H1 (cell line): ENCODE measurements around the gene AP5S1. TPM values are rescaled to one million over a fixed set of nuclear protein-coding genes. Genes with fewer than 3 reads are reported as not detected.

Experiments
- polyA plus RNA-seq, 7 experiments: library from polyadenylated mRNA; depleted of rRNA in 3 of 7; stranded (reverse) in 5 of 7; unstranded in 2 of 7; fragments of >200 nt in 5 of 7; fragments of 200-250 nt in 2 of 7; gene quantifications; 1 replicate in 5 of 7; 2 replicates in 1 of 7; 4 replicates in 1 of 7; pipeline versions ENCODE4 v1.2.1 to v1.2.3, GENCODE V29; 2011 to 2013; ENCODE audit warnings: missing spikeins in 2 of 7, mixed read lengths in 2 of 7
- total RNA-seq: library from RNA; stranded (reverse); fragmentation: NEBNext Ultra II Directional; extraction: Animal tissue kit (Norgen Biotek cat#: 25700); gene quantifications from 2 replicates; pipeline ENCODE4 v1.2.1, GENCODE V29; 2021

The AP5S1 gene
- total and polyA plus RNA-seq, 2 of the 8 experiments (the other 6 are each of a cell fraction or from before 2014, with no cell fraction given), result 3.3 to 3.7 TPM

Other genes starting within 250 kb of the AP5S1 start
- not detected in 2 replicates for gene GFRA4, start 157.1 kb upstream of the AP5S1 start, total RNA-seq
- 0.05 TPM in 1 of 2 replicates, not detected in the other for gene GFRA4, start 157.1 kb upstream of the AP5S1 start, polyA plus RNA-seq (2011; rRNA removed)
- gene ADAM33, start 138.5 kb upstream of the AP5S1 start, total RNA-seq, result 5.7 and 6.0 TPM in 2 replicates
- gene ADAM33, start 138.5 kb upstream of the AP5S1 start, polyA plus RNA-seq (2011; rRNA removed), result 4.2 and 7.0 TPM in 2 replicates
- gene SIGLEC1, start 107.9 kb upstream of the AP5S1 start, total RNA-seq, result not detected in 2 replicates
- 0.02 TPM in 2 replicates for gene SIGLEC1, start 107.9 kb upstream of the AP5S1 start, polyA plus RNA-seq (2011; rRNA removed)
- gene HSPA12B, start 87.9 kb upstream of the AP5S1 start, total RNA-seq, result 4.3 and 4.9 TPM in 2 replicates
- 2.2 and 3.5 TPM in 2 replicates for gene HSPA12B, start 87.9 kb upstream of the AP5S1 start, polyA plus RNA-seq (2011; rRNA removed)
- gene ADISSP, start 52.8 kb upstream of the AP5S1 start, total RNA-seq, result 111 and 117 TPM in 2 replicates
- gene ADISSP, start 52.8 kb upstream of the AP5S1 start, polyA plus RNA-seq (2011; rRNA removed), result 141 and 202 TPM in 2 replicates
- 0.65 and 0.71 TPM in 2 replicates for gene SPEF1, start 39.1 kb upstream of the AP5S1 start, total RNA-seq
- 0.50 and 0.51 TPM in 2 replicates for gene SPEF1, start 39.1 kb upstream of the AP5S1 start, polyA plus RNA-seq (2011; rRNA removed)
- 51.6 and 52.8 TPM in 2 replicates for gene CENPB, start 33.8 kb upstream of the AP5S1 start, total RNA-seq
- gene CENPB, start 33.8 kb upstream of the AP5S1 start, polyA plus RNA-seq (2011; rRNA removed), result 17.7 and 25.2 TPM in 2 replicates
- gene CDC25B, start 24.2 kb upstream of the AP5S1 start, total RNA-seq, result 30.3 and 31.2 TPM in 2 replicates
- 21.7 and 32.4 TPM in 2 replicates for gene CDC25B, start 24.2 kb upstream of the AP5S1 start, polyA plus RNA-seq (2011; rRNA removed)
- gene MAVS, start 26.3 kb downstream of the AP5S1 start, total RNA-seq, result 24.3 and 24.4 TPM in 2 replicates
- gene MAVS, start 26.3 kb downstream of the AP5S1 start, polyA plus RNA-seq (2011; rRNA removed), result 9.9 and 12.3 TPM in 2 replicates
- gene PANK2, start 68.8 kb downstream of the AP5S1 start, total RNA-seq, result 57.5 and 62.0 TPM in 2 replicates
- gene PANK2, start 68.8 kb downstream of the AP5S1 start, polyA plus RNA-seq (2011; rRNA removed), result 14.9 and 17.1 TPM in 2 replicates
- gene RNF24, start 195.0 kb downstream of the AP5S1 start, total RNA-seq, result 12.1 and 12.6 TPM in 2 replicates
- 6.8 and 7.0 TPM in 2 replicates for gene RNF24, start 195.0 kb downstream of the AP5S1 start, polyA plus RNA-seq (2011; rRNA removed)